ENCODE results near the gene RAG2. TPM values are rescaled to one million over a fixed set of nuclear protein-coding genes. Genes with fewer than 3 reads are reported as not detected.

Gene RAG2
- total and polyA plus RNA-seq, 2 of the 4 experiments (the other 2 are of a cell fraction), result not detected

DNA sequence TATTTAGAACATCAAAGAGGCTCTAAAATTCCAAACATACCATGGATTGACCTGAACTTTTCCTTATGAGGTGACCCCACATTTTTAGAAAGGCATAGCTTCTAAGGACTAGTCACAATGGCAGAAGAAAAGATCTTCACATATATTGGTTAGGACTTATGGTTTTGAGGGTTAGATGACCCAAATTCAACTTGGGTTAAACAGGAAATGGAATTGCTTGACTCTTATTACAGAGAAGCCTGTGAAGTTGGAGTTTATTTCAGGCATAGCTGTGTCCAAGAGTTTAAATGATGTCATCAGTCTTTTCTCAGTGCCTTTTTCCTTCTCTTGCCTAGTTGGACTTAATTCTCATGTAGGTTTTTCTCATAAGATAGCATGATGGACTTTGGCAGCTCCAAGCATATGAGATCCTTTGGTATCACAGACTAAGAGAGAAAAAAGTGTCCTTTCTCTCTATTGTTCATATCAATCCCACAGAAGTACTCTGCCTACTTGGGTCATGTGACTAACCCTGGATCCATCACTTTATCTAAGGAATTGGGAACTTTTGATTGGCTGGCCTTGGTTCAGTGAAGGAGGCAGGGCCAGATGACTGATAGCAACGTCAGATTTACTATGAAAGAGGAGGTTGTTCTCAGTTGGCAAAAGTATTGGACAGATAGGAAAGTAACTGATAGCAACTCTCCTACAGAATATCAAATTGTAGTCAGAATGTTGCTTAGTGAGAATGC lies 47.5 kb downstream of the RAG2 start:
- no peak for TF ChIP-seq MXI1 (IDR thresholded peaks at IDR 0.05; ENCODE audit: borderline replicate concordance, low read depth, low read length)
- TF ChIP-seq CTCF (conservative IDR thresholded peaks at IDR 0.05; ENCODE audit: low read depth, low read length), result no peak
- no peak for TF ChIP-seq NFE2L2 (IDR thresholded peaks at IDR 0.05; ENCODE audit: low read depth, low read length)
- no peak for TF ChIP-seq CHD1 (IDR thresholded peaks at IDR 0.05; ENCODE audit: low read depth, low read length)
- no peak for TF ChIP-seq SMC3 (IDR thresholded peaks at IDR 0.05; ENCODE audit: low read depth, low read length)
- no peak for TF ChIP-seq FOS (IDR thresholded peaks at IDR 0.05; ENCODE audit: low read depth, low read length)
- TF ChIP-seq BHLHE40 (IDR thresholded peaks at IDR 0.05; ENCODE audit: low read depth, low read length), result no peak
- TF ChIP-seq, protein P1, sequence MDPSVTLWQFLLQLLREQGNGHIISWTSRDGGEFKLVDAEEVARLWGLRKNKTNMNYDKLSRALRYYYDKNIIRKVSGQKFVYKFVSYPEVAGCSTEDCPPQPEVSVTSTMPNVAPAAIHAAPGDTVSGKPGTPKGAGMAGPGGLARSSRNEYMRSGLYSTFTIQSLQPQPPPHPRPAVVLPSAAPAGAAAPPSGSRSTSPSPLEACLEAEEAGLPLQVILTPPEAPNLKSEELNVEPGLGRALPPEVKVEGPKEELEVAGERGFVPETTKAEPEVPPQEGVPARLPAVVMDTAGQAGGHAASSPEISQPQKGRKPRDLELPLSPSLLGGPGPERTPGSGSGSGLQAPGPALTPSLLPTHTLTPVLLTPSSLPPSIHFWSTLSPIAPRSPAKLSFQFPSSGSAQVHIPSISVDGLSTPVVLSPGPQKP (IDR thresholded peaks at IDR 0.05; ENCODE audit: borderline replicate concordance, low read depth, low read length), result no peak
- no peak for TF ChIP-seq CEBPB (IDR thresholded peaks at IDR 0.05; ENCODE audit: low read depth, low read length)
- no peak for TF ChIP-seq MAFK (IDR thresholded peaks at IDR 0.05; ENCODE audit: low read depth, low read length)
- TF ChIP-seq, protein P2, sequence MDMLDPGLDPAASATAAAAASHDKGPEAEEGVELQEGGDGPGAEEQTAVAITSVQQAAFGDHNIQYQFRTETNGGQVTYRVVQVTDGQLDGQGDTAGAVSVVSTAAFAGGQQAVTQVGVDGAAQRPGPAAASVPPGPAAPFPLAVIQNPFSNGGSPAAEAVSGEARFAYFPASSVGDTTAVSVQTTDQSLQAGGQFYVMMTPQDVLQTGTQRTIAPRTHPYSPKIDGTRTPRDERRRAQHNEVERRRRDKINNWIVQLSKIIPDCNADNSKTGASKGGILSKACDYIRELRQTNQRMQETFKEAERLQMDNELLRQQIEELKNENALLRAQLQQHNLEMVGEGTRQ (IDR thresholded peaks at IDR 0.05; ENCODE audit: low read depth, low read length), result no peak
- no peak for TF ChIP-seq RFX5 (IDR thresholded peaks at IDR 0.05; ENCODE audit: low read depth, low read length)
- TF ChIP-seq POLR2A (IDR thresholded peaks at IDR 0.05; ENCODE audit: low read depth, low read length), result no peak
- TF ChIP-seq MAZ (IDR thresholded peaks at IDR 0.05; ENCODE audit: borderline replicate concordance, low read depth, low read length), result no peak
- no peak for TF ChIP-seq RAD21 (IDR thresholded peaks at IDR 0.05; ENCODE audit: low read length)
- TF ChIP-seq RCOR1 (IDR thresholded peaks at IDR 0.05; ENCODE audit: insufficient replicate concordance, low read length), result no peak
- Histone ChIP-seq H3K23ac (ENCODE audit: low read depth, low read length) (no peak overlapping the region), H3K27ac (ENCODE audit: insufficient read depth, low read length) (no peak overlapping the region), H2BK20ac (ENCODE audit: low read depth, low read length) (no peak overlapping the region), H3K4ac (ENCODE audit: low read depth, low read length) (no peak overlapping the region), H4K20me1 (ENCODE audit: insufficient read depth, low read length) (no peaks in the 10 kb centered on the region), H2BK120ac (ENCODE audit: low read depth, low read length) (no peak overlapping the region), H3K18ac (ENCODE audit: low read depth, low read length) (no peak overlapping the region), H3K56ac (ENCODE audit: extremely low read depth, insufficient read depth, low read length) (no peak overlapping the region), H4K5ac (ENCODE audit: low read depth, low read length) (no peak overlapping the region), H3K9me1 (ENCODE audit: insufficient read depth, low read length) (no peaks in the 10 kb centered on the region), H3K36me3 (ENCODE audit: control insufficient read depth, insufficient read depth, low read length) (no peaks in the 10 kb centered on the region), H2BK15ac (ENCODE audit: low read depth, low read length) (no peak overlapping the region), H3K4me1 (ENCODE audit: control insufficient read depth, insufficient read depth, low read length) (no peaks in the 10 kb centered on the region), H2AK5ac (ENCODE audit: low read depth, low read length) (no peak overlapping the region), H2AK9ac (replicated peaks; ENCODE audit: low read depth, low read length, poor library complexity) (no peak overlapping the region), H3K4me2 (ENCODE audit: low read depth, low read length) (no peak overlapping the region), H3K9me3 (ENCODE audit: control insufficient read depth, insufficient read depth, low read length) (no peaks in the 10 kb centered on the region), H4K91ac (ENCODE audit: insufficient read depth, low read depth, low read length) (no peak overlapping the region), H3K14ac (replicated peaks; ENCODE audit: low read depth, low read length) (no peak overlapping the region), H3K27me3 (ENCODE audit: control insufficient read depth, insufficient read depth, low read length) (no peaks in the 10 kb centered on the region), H3K79me1 (ENCODE audit: low read depth in 1 of 2, low read length in 2 of 2) (no peaks in the 10 kb centered on the region), H2AFZ (replicated peaks; ENCODE audit: low read length, poor library complexity) (no peak overlapping the region), H4K8ac (ENCODE audit: low read depth in 2 of 2, low read length in 2 of 2) (no peak overlapping the region), H3K4me3 (ENCODE audit: insufficient read depth, low read depth, low read length) (no peak overlapping the region), H3K9ac (ENCODE audit: low read depth, low read length) (no peak overlapping the region), H2BK5ac (ENCODE audit: low read depth, low read length, poor library complexity, severe bottlenecking) (no peak overlapping the region)
- DNase-seq (no peak), ATAC-seq (ENCODE audit: low read depth) (no peak)
- ChIA-PET POLR2A (ENCODE audit: unreplicated experiment) (interaction anchor here (0.6 kb wide), 1 partner anchor 819 kb away, joined by 5 read pairs; no protein-coding TSS in a partner anchor), CTCF (no interaction called here)
- dilution Hi-C loops (cut with HindIII; ENCODE audit: low sequenced_read_pairs, unreplicated experiment), result no loop called here
- in situ Hi-C loops (cut with MboI; ENCODE audit: low sequenced_read_pairs), result no loop called here
- WGBS, 2 experiments (ENCODE audit: extremely low coverage in 2 of 2, insufficient read length in 1 of 2), result no CpG with 5 or more reads among the region's 1 CpG
- no TSS peak for BruUV-seq (replicated peaks)
- intact Hi-C loops (cut with micrococcal nuclease), result no loop called here
